ENCODE measurements around the gene GMEB2.
A peak's percentile ranks its signal among the peaks of the same experiment; 100 is the strongest.

The GMEB2 gene

GRCh38 chr20:63555661-63556381, 71.1 kb downstream of the GMEB2 start:
- no peak for DNase-seq

- no peak for DNase-seq
These were observed 72.3 kb downstream of the GMEB2 start for GRCh38 chr20:63554361-63555278.

GRCh38 chr20:63553933-63554290, 73.0 kb downstream of the GMEB2 start, which contains the start of gene FNDC11:
Gene FNDC11 (plus strand): TSS chr20:63554159. CDS start chr20:63555664, 1,505 bp downstream.
- DNase-seq: no peak

GRCh38 chr20:63553251-63553932, 73.5 kb downstream of the GMEB2 start:
- peak in 1 of 2 experiments; percentile 63 for DNase-seq

- DNase-seq: no peak
These were observed 74.2 kb downstream of the GMEB2 start for GRCh38 chr20:63552481-63553249.

GRCh38 chr20:63551068-63551467, 75.8 kb downstream of the GMEB2 start:
- no peak for DNase-seq

- no peak for DNase-seq
These were observed 77.1 kb downstream of the GMEB2 start for GRCh38 chr20:63549679-63550282.

- no peak for DNase-seq
These were observed 77.9 kb downstream of the GMEB2 start for GRCh38 chr20:63549019-63549418.

GRCh38 chr20:63548542-63548941, 78.4 kb downstream of the GMEB2 start:
- DNase-seq: no peak

- no peak for DNase-seq
These were observed 79.0 kb downstream of the GMEB2 start, which contains the start of gene SRMS for GRCh38 chr20:63547725-63548480. Gene SRMS (minus strand): TSS chr20:63547749. CDS start chr20:63547463, 286 bp downstream.

- no peak for DNase-seq
These were observed 79.8 kb downstream of the GMEB2 start for GRCh38 chr20:63546956-63547724.

GRCh38 chr20:63546256-63546955, 80.5 kb downstream of the GMEB2 start:
- no peak for DNase-seq

GRCh38 chr20:63545814-63546213, 81.1 kb downstream of the GMEB2 start:
- no peak for DNase-seq

GRCh38 chr20:63544958-63545516, 81.9 kb downstream of the GMEB2 start:
- peak in 1 of 2 experiments; percentile 25 for DNase-seq

- no peak for DNase-seq
These were observed 82.5 kb downstream of the GMEB2 start for GRCh38 chr20:63544241-63544957.

- no peak for DNase-seq
These were observed 83.2 kb downstream of the GMEB2 start for GRCh38 chr20:63543733-63544132.

GRCh38 chr20:63543131-63543530, 83.8 kb downstream of the GMEB2 start:
- DNase-seq: no peak

- DNase-seq: no peak
These were observed 84.2 kb downstream of the GMEB2 start for GRCh38 chr20:63542696-63543095.

Measured in SW 1271 (cell line).